ENCODE data around the gene PLD5. TPM values are rescaled to one million over a fixed set of nuclear protein-coding genes. Genes with fewer than 3 reads are reported as not detected.

The PLD5 gene
- total and polyA plus RNA-seq, 8 donors, result 0.24 to 11.0 (median 0.54) TPM

DNA sequence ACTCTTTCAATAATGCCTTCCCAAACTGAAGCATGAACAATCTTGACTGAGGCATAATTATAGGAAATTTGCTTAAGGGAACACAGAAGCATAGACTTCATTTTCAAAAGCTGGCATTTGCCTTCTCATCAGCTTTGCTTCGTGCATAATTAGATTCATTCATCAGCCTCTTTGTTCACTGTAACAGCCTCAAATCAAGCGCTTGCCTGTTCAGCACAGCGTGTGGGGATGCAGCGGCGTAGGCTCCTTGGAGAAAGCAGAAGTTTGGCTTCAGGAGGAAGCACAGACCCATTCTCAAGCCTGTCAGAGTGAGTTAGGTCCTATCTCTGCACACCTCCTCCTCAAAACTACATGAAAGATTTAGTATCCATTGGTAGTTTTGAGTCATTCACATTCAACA, 279.2 kb downstream of the PLD5 start:
- DNase-seq (no peak), ATAC-seq (no peak)
- Histone ChIP-seq H3K27me3 (no peaks in the 10 kb centered on the region), H3K36me3 (no peaks in the 10 kb centered on the region), H3K4me1 (peaks cover 0 to 6% of the 10 kb centered on the region in 2 donors), H3K9me3 (peaks cover 0 to 1% of the 10 kb centered on the region in 2 donors), H3K4me3 (no peak overlapping the region), H3K27ac (no peak overlapping the region)
- TF ChIP-seq, protein P1, sequence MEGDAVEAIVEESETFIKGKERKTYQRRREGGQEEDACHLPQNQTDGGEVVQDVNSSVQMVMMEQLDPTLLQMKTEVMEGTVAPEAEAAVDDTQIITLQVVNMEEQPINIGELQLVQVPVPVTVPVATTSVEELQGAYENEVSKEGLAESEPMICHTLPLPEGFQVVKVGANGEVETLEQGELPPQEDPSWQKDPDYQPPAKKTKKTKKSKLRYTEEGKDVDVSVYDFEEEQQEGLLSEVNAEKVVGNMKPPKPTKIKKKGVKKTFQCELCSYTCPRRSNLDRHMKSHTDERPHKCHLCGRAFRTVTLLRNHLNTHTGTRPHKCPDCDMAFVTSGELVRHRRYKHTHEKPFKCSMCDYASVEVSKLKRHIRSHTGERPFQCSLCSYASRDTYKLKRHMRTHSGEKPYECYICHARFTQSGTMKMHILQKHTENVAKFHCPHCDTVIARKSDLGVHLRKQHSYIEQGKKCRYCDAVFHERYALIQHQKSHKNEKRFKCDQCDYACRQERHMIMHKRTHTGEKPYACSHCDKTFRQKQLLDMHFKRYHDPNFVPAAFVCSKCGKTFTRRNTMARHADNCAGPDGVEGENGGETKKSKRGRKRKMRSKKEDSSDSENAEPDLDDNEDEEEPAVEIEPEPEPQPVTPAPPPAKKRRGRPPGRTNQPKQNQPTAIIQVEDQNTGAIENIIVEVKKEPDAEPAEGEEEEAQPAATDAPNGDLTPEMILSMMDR (IDR thresholded peaks at IDR 0.05), result no peak
- intact Hi-C loops (cut with DNase I), result no loop called here

DNA sequence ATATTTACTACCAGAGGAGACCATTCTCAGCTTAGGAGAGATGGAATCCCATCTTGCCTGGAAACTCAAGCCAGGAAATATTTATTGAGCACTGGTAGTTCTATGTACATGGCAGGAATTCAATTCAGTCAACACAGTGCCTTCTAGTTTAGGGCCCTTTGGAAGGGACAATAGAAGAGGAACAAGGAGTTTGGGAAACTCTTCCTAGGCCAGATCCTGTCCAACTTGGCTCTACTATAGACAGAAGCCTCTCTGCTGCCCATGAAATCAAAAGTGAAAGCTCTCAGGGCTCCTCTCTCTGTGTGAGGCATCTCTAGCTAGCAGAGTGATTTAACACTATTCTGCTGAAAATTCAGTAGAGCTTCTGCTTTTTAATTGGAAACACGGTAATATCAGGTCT, 281.0 kb downstream of the PLD5 start:
- ATAC-seq, result peak; percentile 68
- TF ChIP-seq, protein P1 (IDR thresholded peaks at IDR 0.05), result no peak

DNA sequence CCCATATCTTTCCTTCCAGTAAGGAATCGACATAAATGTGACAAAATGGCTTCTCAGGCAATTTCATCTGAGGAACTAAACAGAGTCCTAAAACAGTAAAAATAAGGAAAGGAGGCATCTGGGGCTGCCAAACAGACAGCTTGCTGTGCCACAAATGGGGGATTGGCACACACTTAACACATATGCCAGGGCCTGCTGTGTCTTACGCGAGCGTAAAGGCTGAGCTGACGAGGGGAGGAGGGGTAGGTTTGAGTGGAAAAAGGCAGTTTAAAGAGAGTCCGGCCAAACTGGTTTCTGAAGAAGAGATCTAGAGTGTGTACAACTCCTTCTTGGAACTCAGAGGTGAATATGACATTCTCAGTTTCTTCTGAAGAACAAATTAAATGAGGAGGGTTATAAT, 281.5 kb downstream of the PLD5 start:
- no peaks in the 10 kb centered on the region for H3K36me3 ChIP-seq
- TF ChIP-seq, protein P1 (IDR thresholded peaks at IDR 0.05), result no peak
- peaks cover 0 to 6% of the 10 kb centered on the region in 2 donors for H3K4me1 ChIP-seq
- no peak overlapping the region for H3K4me3 ChIP-seq
- intact Hi-C loops (cut with DNase I), result no loop called here
- ATAC-seq, result peak; percentile 87
- DNase-seq, result peak in 1 of 4 donors; percentile 62
- peak overlapping the region in 1 of 2 donors; percentile 50 for H3K27ac ChIP-seq
- no peaks in the 10 kb centered on the region for H3K9me3 ChIP-seq
- no peaks in the 10 kb centered on the region for H3K27me3 ChIP-seq

More for the DNA sequence above, 281.0 kb downstream of the PLD5 start:
- H3K4me1 ChIP-seq, result peaks cover 0 to 6% of the 10 kb centered on the region in 2 donors
- DNase-seq, result no peak
- H3K36me3 ChIP-seq, result no peaks in the 10 kb centered on the region
- no peaks in the 10 kb centered on the region for H3K27me3 ChIP-seq
- H3K27ac ChIP-seq, result peak overlapping the region in 1 of 2 donors; percentile 50
- no peaks in the 10 kb centered on the region for H3K9me3 ChIP-seq
- H3K4me3 ChIP-seq, result no peak overlapping the region
- intact Hi-C loops (cut with DNase I), result no loop called here

DNA sequence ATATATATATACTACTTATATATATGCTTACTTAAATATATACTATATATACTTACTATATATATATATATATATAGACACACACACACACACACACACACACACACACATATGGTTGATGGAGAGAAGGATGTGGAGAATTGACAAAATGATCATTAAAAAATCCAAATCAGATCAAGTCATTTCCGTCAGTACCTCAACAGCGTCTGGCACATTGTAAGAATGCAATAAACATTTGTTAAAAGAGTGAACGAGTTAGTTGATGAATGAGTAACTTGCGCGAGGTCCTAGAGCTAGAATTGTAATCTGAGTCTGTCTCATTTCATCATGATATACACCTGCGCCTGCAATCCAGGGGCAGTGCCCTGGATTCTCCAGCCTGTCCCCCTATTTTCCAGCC, 282.6 kb downstream of the PLD5 start:
- intact Hi-C loops (cut with DNase I), result no loop called here
- Histone ChIP-seq H3K36me3 (no peaks in the 10 kb centered on the region), H3K27ac (no peak overlapping the region), H3K27me3 (no peaks in the 10 kb centered on the region), H3K9me3 (no peaks in the 10 kb centered on the region), H3K4me3 (no peak overlapping the region), H3K4me1 (peaks cover 0 to 6% of the 10 kb centered on the region in 2 donors)
- ATAC-seq (no peak), DNase-seq (no peak)
- TF ChIP-seq, protein P1 (IDR thresholded peaks at IDR 0.05), result no peak

DNA sequence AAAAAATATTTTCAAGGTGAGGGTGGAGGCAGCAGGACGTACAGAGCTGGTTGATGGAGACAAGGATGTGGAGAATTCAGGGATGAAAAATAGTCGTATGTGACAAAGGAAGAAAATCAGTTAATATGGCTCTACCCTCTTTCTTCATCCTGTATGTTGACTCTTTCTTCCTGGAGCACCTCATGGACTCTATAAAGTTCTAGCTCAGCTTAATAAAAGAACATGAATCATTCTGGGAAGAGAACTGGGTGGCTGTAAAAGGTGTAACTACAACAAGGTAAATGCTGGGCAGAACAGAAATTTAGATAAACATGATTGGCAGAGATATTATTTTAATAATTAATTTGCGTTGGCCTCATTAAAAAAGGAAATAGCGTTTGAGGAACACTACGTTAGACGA, 283.8 kb downstream of the PLD5 start:
- H3K4me3 ChIP-seq, result no peak overlapping the region
- no peaks in the 10 kb centered on the region for H3K27me3 ChIP-seq
- no peaks in the 10 kb centered on the region for H3K9me3 ChIP-seq
- ATAC-seq (no peak), DNase-seq (no peak)
- peaks cover 0 to 6% of the 10 kb centered on the region in 2 donors for H3K4me1 ChIP-seq
- TF ChIP-seq, protein P1 (IDR thresholded peaks at IDR 0.05), result no peak
- no peaks in the 10 kb centered on the region for H3K36me3 ChIP-seq
- intact Hi-C loops (cut with DNase I), result no loop called here
- H3K27ac ChIP-seq, result no peak overlapping the region

All from left lung (tissue), 10 donors.